ENCODE results near the gene ABCC4.

GRCh38 chr13:95235199-95235756 lies 66.0 kb downstream of the ABCC4 start:
- TF ChIP-seq CTCF (IDR thresholded peaks at IDR 0.05), result no peak
- no peak for TF ChIP-seq POLR2A (IDR thresholded peaks at IDR 0.05)
